Pancreas (tissue), 10 donors: ENCODE results near the gene CD200. TPM values are rescaled to one million over a fixed set of nuclear protein-coding genes. Genes with fewer than 3 reads are reported as not detected.

Source experiments
- ATAC-seq, 4 donors: fragments of 200-7000 bp; cut with Tn5 transposase; one replicate each; pipeline versions ENCODE4 v1.8.0 to v1.9.1; 2020; ENCODE audit warnings: mild to moderate bottlenecking in 4 of 4, moderate library complexity in 4 of 4
- DNase-seq, 6 donors: peaks; one replicate each; pipeline ENCODE4 v3.0.0-alpha.2; 2020
- FAIRE-seq: peaks from 2 replicates; lab custom pipeline; 2012; peaks lifted over from hg19 to GRCh38; lab: Jason Lieb, UNC
- H3K27ac ChIP-seq, 4 donors: fragments of 200-600 bp; sonication (generic); 1 replicate in 3 of 4; 2 replicates in 1 of 4; pipeline versions ENCODE4 v1.5.0 to v1.8.0; 2020
- H3K27me3 ChIP-seq, 4 donors: fragments of 200-600 bp; one replicate each; pipeline ENCODE4 v1.8.0; 2021
- H3K36me3 ChIP-seq, 3 donors: fragments of 200-600 bp; sonication (generic) in 1 of 3; one replicate each; pipeline versions ENCODE4 v1.5.0 to v1.8.0; 2020 to 2021
- H3K4me1 ChIP-seq, 3 donors: fragments of 200-600 bp; one replicate each; pipeline ENCODE4 v1.8.0; 2021
- H3K4me3 ChIP-seq, 4 donors: fragments of 200-600 bp; sonication (generic) in 2 of 4; one replicate each; pipeline versions ENCODE4 v1.5.0 to v1.8.0; 2020 to 2021
- H3K9me3 ChIP-seq, 4 donors: fragments of 200-600 bp; one replicate each; pipeline ENCODE4 v1.8.0; 2021
- CTCF ChIP-seq, 4 donors: fragments of 200-600 bp; sonication (generic) in 3 of 4; IDR thresholded peaks; one replicate each; pipeline versions ENCODE4 v1.5.0 to v1.8.0; 2021; ENCODE audit warnings: antibody characterized with exemption in 4 of 4
- WGBS, 2 donors: extraction: QIAGEN DNeasy Blood & Tissue Kit; methylation state at CpG; one replicate each; pipeline ENCODE4 v1.1.7; 2013; 5-methylcytosine and 5-hydroxymethylcytosine counted together
- intact Hi-C, 3 donors: fragments of 100-400 bp; cut with DNase I; formaldehyde crosslinking; loops; one replicate each; pipeline versions ENCODE4 v1.11.1 to v1.14.2; 2022
- polyA plus RNA-seq, 2 donors: library from polyadenylated mRNA; stranded (reverse); fragments of 200-250 nt; gene quantifications; one replicate each; pipeline ENCODE4 v1.2.3, GENCODE V29; 2013
- total RNA-seq, 6 donors: library from RNA; stranded (reverse); fragmentation: NEBNext Ultra II Directional in 4 of 6; extraction: Animal tissue kit (Norgen Biotek cat#: 25700) in 4 of 6; gene quantifications; one replicate each; pipeline versions ENCODE4 v1.2.1 to v1.2.4, GENCODE V29; 2021 to 2023
- donor health status: healthy with polysubstance abuse.
- donor health status: DM: no; HTN: no; CAD: no; lungs with moderate emphysema.
- donor health status: DM: no; HTN: no; CAD: no.
- donor health status: control.
- donor health status: control.
- donor health status: Bipolar disorder and iron deficiency.
- donor health status: DM: yes; HTN: yes; CAD: no.
- donor health status: DM: no; HTN: no; CAD: no.
- donor health status: DM: no; HTN: no; CAD: no.
- donor health status: DM: yes; HTN: yes; CAD: no.

The CD200 gene
- total and polyA plus RNA-seq, 8 donors: 1.1 to 22.2 (median 3.0) TPM

GRCh38 chr3:112298781-112299180, 34.2 kb upstream of the CD200 start:
- no peak for TF ChIP-seq CTCF (IDR thresholded peaks at IDR 0.05)
- H3K4me3 ChIP-seq: no peak overlapping the region
- FAIRE-seq: no peak
- H3K27ac ChIP-seq: no peak overlapping the region
- intact Hi-C loops: loop anchor here in 1 of 3 donors (10.0 kb wide), 1 partner anchor 226 kb away; no protein-coding TSS in a partner anchor
- no peaks in the 10 kb centered on the region for H3K36me3 ChIP-seq
- no peaks in the 10 kb centered on the region for H3K27me3 ChIP-seq
- DNase-seq: no peak
- H3K4me1 ChIP-seq: no peaks in the 10 kb centered on the region
- no peaks in the 10 kb centered on the region for H3K9me3 ChIP-seq
- no peak for ATAC-seq

GRCh38 chr3:112302150-112302830, 30.7 kb upstream of the CD200 start:
- 87 to 92% methylated on average over 11 of the region's 11 CpGs for WGBS, 2 donors
- H3K4me1 ChIP-seq: no peaks in the 10 kb centered on the region
- no peaks in the 10 kb centered on the region for H3K27me3 ChIP-seq
- no peak overlapping the region for H3K27ac ChIP-seq
- FAIRE-seq: no peak
- DNase-seq: no peak
- H3K4me3 ChIP-seq: no peak overlapping the region
- TF ChIP-seq CTCF (IDR thresholded peaks at IDR 0.05): no peak
- H3K9me3 ChIP-seq: no peaks in the 10 kb centered on the region
- ATAC-seq: no peak
- intact Hi-C loops: no loop called here
- no peaks in the 10 kb centered on the region for H3K36me3 ChIP-seq

DNA sequence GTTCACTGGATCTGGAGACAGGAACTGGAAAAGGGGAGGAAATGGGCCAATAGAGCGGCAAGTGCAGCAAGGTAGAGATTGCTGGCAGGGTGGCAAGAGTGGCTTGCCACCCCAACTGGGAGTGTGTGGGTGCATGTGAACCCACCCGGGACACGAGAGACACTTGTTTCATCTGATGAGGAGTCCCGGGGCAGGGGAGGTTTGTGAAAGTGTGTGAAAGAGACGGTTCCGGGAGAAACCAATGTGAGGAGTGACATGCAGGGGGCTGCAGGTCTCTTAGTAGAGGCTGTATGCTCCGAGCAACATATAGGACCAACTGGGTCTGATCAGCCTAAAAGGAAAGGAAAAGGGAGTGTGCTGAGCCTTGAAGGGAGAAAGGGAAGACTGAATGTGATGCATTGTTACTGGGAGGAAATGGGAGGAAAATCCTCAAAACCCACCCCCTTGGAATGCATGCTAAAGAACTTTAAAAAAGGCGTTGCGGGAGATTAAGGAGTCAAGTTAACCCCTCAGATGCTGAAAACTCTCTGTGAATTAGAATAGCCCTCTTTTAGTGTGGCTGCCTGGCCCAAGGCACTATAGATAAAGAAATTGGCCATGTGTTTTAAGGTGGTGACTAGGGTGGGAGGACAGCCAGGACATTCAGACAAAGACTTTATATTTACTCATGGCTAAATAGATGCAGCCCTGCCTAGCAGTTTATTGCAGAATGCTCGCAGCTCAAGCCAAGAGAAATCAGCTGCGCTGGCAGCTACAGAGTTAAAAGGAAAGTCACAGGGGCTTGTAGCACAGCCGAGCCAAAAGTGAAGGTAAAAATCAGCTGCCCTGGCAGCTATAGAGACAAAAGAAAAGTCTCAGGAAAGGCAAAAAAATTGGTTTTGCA, 29.8 kb upstream of the CD200 start:
- Histone ChIP-seq H3K27ac (no peak overlapping the region), H3K36me3 (no peaks in the 10 kb centered on the region), H3K27me3 (no peaks in the 10 kb centered on the region), H3K9me3 (no peaks in the 10 kb centered on the region), H3K4me1 (no peaks in the 10 kb centered on the region), H3K4me3 (peak overlapping the region in 2 of 4 donors; percentile 21 to 38)
- DNase-seq (peak in 1 of 6 donors; percentile 47), ATAC-seq (peak in 2 of 4 donors; percentile 22 to 26), FAIRE-seq (no peak)
- TF ChIP-seq CTCF (IDR thresholded peaks at IDR 0.05): no peak
- intact Hi-C loops: no loop called here
- WGBS, 2 donors: 57 to 70% methylated on average over 12 of the region's 12 CpGs

GRCh38 chr3:112303764-112304325, 29.1 kb upstream of the CD200 start:
- no peak for FAIRE-seq
- Histone ChIP-seq H3K4me1 (no peaks in the 10 kb centered on the region), H3K4me3 (peak overlapping the region in 2 of 4 donors; percentile 21 to 38), H3K27ac (no peak overlapping the region), H3K27me3 (no peaks in the 10 kb centered on the region), H3K36me3 (no peaks in the 10 kb centered on the region), H3K9me3 (no peaks in the 10 kb centered on the region)
- TF ChIP-seq CTCF (IDR thresholded peaks at IDR 0.05): no peak
- no peak for DNase-seq
- ATAC-seq: peak in 3 of 4 donors; percentile 21 to 53 (median 43)
- 48 to 56% methylated on average over 11 of the region's 11 CpGs for WGBS, 2 donors
- intact Hi-C loops: no loop called here
